HG03139 (cell line): ENCODE measurements around the gene NEGR1.

ENCODE experiments used
- ATAC-seq: cut with Tn5 transposase; IDR thresholded peaks from one replicate; pipeline ENCODE4 v1.9.1; 2021; ENCODE audit not compliant: unreplicated experiment

Gene NEGR1

DNA sequence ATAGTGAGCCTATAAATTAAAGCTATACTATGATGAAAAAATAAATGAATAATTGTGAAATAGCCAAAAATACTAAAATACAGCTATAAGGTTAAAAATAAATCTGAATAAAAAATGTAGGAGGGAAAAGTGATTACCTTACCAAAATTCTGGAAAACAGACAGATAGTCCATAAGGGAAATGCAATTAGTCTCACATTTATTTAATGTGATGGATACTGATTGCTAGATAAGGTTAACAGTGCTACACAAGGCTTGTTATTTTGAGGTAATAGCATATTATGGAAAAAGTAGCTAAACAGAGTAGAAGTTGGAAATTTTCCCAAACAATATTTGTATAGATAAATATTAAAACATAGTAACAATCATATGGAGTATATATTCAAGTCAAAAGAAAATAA lies 413.0 kb downstream of the NEGR1 start:
- ATAC-seq = no peak

DNA sequence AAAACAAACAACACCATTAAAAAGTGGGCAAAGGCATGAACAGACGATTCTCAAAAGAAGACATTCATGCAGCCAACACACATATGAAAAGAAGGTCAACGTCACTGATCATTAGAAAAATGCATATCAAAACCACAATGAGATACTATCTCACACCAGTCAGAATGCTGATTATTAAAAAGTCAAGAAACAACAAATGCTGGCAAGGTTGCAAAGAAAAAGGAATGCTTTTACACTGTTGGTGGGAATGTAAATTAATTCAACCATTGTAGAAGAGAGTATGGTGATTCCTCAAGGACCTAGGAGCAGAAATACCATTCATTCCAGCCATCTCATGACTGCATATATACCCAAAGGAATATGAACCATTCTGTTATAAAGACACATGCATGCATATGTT lies 419.6 kb downstream of the NEGR1 start:
- no peak for ATAC-seq

DNA sequence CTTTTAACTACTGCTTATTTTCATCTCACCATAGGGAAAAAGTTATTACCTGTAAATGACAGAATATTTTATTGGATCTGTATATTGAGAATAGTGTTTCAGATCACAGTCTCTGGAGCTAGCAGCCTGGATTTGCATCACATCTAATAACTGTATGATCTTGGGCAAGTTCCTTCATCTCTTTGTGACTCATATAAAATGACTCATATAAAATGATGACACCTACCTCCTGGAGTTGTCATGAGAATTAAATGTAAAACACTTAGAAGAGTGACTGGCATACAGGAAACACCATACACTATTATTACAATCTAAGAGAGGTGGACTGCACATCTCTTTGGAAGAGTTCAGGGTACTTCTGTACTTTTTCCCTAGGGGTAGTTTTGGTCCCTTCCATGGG lies 421.3 kb downstream of the NEGR1 start:
- ATAC-seq = no peak

DNA sequence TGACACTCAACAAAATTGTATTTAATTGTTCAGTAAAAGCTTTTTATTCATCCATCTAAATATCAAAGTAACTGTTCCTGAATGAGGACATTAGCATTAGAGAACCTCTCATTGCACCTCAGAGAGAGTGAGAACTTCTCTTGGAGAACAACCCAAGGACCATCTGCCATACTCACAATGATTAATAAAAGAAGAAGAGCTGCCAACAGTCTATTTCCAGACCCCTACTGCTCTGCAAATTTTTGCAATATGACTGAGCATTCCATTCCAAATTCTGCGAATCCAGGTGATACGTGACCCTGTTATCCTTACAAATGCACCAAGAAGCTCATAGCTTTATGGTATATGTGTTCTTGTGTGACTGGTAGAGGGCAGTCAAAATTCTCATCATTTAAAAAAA lies 422.5 kb downstream of the NEGR1 start:
- no peak for ATAC-seq

DNA sequence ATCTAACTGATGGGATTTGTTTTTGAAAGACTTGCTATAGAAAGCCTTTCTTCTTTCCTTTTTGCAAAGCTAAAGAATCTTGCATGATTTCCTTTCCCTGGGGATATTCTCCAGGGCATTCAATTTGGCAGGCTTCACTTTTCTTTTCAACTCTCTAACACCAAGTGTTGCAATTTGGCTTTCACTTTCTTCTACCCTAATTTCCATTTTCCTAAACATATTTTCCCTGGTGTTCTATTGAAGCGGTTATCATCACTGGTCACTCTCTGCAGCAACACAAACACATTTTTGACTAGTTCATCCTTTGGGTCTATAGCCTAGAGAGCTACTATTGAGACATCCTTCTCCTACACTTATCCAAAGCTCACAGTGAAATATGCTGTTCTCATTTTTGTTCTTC lies 424.5 kb downstream of the NEGR1 start:
- ATAC-seq = no peak

DNA sequence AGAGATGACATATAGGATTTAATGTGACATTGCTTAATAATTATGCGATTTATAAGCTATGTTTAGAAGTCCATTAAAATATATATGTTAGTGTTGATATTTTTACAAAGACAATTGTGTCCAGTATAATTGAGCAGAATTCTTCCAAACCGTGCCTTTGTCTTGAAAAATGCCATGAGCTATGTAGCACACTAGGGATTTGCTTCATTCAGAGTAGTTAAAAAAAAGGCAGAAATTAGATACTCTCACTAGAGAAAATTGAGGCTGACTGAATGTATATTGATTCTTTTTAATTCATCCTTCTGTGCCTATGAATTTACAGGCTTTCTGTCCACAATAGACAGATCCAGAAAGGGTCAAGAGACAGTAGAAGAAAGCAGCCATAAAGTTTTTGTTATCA lies 429.0 kb downstream of the NEGR1 start:
- no peak for ATAC-seq

DNA sequence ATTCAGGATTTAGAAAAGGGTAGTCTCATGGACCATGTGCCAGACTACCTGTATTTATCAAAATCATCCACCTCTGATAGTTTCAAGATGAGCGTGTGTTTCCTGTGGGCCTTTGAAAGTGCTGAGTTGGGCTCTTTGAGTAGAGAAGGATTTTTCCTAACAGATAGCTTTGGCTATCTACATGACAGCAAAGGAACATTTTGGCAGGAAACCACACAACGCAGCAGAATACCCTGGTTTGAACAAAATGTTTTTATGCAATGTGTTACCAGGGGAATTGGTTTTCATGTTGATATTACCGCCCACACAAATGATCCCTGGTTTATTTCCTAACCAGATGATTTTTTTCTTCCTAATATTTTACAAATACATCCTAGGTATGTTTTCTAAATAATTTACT lies 431.4 kb downstream of the NEGR1 start:
- no peak for ATAC-seq

DNA sequence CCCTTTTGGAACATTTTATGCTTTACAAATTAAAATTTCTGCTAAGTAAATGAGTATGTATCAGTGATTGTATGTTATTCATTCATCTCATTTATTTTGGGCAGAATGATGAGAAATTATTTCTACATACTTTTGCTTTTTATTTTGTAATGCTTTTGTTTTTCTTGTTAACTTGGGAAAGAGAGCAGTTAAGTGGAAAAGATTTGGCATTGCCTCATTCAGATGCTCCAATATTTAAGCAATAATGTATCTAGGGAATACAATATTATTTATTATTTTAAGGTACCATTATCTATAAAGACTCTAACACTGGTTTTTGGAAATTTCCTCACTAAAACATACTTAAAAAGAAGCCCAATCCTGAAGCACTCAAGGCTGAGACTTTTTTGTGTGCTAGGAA lies 431.8 kb downstream of the NEGR1 start:
- no peak for ATAC-seq

DNA sequence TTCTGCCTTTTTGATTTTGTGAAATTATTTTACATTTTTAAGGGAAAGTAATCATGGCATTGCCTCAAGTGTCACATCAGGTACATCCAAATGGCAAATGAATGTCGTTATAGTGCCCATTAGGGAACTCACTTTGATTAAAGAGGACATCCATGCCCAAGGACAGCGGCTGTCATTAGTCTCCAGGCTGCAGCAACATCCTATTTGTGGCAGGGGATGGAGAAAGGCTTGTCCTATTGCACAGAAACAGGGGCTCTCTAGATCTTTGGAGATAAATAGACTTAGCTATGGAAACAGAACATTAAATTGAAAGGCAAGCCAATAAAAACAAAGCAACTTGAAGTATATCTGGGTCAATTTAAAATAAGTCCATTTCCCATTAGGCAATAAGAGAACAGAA lies 439.3 kb downstream of the NEGR1 start:
- no peak for ATAC-seq

DNA sequence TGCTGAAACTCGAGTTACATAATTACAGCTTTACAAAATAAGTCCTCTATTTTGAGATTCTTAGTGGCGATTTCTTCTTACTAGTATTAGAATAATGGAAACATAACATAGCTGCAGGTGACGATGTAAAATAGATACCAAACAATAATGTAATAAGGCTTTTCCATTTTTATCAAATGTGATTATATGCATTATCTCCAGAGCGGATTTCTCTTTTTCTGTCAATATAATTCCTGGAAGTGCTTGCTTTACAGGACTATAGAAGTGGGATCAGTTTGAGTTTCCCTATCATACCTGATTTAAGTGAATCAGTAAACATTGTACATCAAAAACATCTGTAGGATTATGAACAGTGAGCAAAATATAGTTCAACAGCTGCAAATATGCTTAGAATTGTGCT lies 442.5 kb downstream of the NEGR1 start:
- no peak for ATAC-seq

DNA sequence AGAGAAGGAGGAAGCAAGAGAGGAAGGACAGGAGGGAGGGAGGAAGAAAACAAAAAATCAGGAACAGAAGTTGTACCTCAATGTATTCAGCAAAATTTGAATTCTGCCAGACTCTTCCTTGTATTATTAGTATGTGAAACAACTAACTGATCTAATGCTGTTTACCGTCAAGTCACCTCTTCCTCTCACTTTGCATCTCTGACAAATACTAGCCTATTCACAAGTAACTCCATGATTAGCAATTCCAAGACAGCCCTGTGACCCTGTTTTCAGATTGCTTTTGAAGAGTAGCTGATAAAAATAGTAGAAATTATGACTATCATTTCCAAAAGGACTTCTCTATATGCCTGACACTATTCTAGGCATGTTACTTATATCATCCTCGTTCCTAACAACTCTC lies 445.4 kb downstream of the NEGR1 start:
- ATAC-seq = no peak

DNA sequence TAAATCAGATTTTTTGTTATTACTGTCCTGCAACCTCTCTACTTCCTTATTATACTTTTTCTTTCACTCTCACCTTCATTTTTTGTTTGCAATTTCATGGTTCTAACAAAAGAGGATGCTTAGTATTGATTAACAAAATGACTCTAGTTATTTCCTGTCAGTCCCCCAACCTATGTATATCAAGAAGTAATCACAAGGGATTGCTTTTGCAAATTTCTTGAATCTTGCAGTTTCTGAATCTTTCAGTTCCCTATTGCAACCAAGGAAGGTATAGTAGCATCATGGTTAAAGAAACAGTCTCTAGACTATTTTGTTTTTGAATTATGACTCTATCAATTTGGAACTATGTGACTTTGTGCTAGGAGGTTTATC lies 446.9 kb downstream of the NEGR1 start:
- ATAC-seq = peak; percentile 85

DNA sequence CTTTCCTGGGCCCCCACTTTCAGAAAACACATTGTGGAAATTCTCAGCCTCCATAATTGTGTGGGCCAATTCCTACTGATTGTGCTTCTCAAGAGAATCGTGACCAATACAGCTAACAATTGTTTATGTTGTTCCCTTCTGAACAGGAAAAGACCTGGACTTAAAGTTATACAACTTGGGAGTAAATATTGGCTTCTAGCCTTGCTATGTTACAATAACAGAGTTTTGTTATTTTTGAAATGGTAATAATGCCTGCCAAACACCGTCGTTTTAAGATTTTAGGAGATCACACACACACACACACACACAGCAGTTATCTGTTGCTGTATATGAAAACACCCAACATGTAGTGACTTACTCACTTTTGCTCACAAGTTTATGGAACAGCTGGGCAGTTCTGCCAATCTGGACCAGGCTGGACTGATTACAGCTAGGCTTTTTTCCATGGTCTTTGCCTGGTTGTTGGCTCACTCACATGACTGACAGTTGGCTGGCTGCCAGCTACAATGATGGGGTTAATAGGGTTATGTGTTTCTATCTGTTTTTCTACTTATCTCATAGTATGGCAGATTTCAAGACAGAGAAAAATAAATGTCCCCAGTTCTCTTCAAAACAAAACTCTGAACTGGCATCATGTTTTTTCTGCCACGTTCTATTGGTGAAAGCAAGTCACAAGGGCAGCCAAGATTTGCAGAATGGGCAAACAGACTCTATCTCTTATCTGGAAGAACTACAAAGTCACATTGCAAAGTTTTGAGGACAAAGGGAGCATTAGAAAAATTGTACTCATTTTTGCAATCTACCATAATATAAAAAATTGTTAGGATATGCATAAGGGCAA lies 447.5 kb downstream of the NEGR1 start:
- ATAC-seq = no peak

DNA sequence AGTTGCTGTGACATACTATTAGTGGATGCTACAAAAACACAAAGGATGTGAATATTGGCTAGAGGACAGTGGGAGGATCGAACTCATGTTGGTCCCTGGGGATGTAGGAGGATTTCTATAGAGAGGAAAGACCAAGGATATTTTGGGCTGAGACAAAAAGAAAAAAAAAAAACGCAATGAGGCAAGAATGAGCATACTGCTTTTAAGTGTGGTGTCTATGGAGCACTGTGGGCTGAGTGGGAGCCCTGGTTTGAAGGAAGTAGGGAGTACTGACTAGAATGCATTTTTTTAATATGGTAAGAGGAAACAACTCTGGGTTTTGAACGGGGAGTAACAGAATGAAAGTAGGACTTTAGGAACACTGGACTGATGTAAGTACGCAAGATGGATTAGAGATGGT lies 450.7 kb downstream of the NEGR1 start:
- no peak for ATAC-seq

DNA sequence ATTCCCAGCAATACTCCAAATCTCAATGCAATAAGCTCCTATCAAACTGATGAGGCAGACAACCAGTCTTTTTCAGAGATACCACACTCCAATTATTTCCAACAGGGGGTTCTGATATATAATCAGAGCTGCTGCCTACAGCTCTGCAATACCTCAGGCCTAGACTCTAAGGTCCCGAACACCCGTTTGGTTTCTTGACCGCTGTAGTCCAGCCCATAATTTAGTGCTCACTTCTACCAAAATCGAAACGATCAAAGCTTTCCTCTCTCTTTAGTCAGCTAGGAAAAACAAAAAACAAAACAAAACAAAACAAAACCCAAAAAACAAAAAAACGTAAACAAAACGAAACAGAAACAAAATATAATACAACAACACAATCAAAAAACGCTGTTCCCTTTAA lies 453.0 kb downstream of the NEGR1 start:
- no peak for ATAC-seq

DNA sequence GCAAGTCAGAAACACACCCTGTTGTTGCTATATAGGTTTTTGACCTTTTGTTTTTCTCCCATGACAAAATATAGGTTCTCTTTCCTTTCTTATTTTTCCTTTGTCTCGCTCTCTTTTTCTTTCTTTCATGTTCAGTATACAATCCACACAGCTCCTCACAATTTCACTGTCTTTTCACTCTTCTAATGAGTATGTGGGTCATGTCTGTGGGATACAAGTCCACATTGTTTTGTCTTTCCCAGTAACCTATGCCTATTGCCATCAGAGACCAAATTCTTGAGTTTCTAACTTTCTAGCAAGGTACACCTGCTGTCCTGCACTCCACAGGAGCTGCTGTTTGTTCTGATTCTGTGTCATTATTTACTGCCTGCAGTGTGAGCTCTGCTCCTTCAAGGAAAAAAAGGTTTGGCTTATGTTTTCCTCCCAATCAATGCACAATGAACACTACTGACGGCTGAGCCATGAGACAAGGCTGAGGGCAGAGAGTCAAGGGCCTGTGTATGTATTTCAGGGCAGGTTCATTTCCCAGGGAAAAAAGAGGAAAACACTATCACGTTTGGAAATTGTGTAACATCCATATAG lies 453.8 kb downstream of the NEGR1 start:
- ATAC-seq = no peak

DNA sequence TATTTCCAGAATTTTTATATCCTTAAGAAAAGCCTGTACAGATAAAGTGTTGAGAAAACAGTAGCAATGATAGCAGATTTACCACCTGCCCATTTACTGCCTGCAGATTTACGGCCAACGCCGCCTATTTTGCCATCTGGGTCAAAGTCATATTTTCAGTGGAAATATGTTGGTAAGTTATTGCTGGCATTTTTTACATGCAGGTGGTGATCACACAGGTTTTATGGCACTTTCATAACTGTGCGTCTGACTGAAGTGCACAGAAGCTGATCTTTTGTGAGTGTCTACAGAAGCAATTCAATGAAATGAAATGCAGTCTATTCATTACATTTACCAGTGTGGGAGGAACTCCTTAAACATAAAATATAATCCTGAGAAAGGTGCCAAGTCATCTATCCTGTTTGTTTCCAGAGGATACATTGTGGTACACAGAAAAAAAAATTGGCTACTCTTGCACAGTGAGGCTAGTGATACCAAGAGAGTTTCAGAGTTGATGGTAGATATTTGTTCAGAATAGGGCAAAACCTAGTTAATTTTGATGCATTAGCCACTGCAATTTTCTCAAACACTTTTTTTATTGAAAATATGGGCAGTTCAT lies 458.5 kb downstream of the NEGR1 start:
- ATAC-seq = no peak

DNA sequence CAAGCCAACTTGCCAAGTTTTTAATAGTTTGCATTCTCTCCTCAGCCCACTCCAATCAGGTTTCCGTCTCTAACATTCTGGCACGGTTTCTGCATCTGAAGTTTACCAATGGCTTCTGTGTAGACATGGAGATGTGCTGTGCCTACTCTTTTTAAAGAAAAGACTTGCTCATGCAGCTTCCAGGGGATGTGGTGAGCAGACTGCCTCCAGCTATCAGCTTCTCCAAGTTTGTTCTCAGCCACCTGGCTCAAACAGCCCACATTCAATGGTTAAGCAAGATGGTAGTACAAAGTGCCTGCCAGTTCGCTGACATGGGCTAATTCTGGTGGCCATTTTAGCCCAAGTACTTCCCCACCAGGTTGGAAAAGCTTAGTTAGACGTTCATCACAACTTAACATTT lies 465.3 kb downstream of the NEGR1 start:
- ATAC-seq = no peak

DNA sequence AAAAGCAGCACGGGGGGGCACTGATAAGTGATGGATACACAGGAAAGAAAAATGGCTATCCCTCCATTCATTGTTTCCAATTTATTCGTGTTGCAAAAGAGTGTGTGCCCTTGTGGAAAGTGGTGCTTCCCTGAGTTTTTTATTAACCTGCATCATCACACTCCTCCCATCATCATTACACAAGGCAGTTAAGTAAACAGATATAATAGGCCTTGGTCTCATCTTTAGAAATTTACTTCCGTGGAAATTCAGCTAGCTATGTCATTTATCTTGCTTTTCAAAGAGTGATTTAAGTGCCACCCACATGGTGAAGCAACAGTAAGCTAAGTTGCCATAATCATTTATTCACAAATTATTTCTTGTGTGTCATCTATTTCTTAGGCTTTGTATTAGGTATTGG lies 473.3 kb downstream of the NEGR1 start:
- ATAC-seq = no peak

DNA sequence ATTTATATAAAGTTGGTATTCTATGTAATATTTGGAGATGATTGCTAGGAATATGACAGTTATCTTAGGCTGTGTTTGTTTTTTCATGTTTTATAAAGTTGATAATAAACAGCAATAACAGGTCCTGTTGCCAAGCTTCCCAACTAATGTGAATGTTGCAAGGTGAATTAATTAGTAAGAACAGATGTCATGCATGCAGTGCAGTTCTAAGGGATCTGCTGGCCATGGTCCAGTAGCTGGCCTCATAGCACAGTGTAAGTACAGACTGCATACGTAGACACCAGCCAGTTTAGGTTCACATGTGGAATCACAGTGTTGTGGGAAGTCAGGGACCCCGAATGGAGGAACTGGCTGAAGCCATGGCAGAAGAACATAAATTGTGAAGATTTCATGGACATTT lies 478.2 kb downstream of the NEGR1 start:
- ATAC-seq = no peak

DNA sequence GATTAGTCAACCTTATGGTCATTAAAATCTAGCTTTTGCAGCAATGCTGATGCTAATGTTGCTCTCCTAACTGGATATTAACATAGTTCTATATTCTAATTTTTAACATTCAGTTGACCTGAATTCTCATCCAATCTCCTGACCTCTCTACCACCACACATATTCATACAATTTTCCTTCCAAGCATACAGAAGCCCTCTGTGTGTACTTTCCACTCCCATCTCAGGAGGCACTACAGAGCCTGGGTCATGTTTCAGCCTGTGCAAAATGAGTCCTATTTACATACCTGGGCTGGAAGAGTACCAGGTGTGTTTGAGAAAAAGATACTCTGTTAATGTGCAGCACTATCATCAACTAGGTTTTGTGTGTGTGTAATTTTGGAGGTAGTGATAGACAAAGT lies 486.3 kb downstream of the NEGR1 start:
- no peak for ATAC-seq

DNA sequence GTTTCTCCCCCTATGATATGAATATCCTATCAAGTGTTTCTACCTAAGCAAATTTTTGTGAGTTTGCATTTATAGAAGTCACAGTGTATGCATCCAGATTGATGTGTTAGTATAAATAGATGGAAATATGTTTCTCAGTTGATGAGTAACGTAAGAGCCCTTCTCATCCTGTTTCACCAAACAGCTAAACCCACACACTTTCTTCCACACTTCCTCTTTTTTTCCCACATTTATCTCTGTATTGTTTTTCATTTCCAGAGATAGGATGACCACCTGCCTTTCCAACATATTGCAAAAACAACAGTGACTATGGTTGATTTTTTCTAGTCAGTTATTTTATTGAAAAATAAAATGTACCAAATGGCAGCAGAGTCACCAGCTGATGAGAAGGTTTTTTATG lies 490.1 kb downstream of the NEGR1 start:
- no peak for ATAC-seq

DNA sequence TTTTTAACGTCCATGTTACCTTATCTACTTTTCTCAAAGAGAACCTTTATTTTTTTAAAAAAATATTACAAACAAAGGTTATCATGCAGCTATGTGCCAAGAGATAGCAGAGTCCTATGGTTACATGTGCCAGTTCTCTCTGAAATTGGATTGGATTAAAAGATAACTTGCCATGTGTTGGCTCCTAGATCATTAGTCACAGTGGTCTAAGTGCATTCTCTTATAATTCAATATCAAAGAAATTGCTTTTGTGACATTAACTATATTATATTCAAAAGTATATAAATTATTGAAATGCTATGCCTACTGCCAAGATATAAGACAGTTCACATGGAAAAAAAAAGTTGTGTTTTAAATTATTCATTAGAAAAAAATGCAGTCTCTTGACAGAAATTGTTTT lies 494.2 kb downstream of the NEGR1 start:
- no peak for ATAC-seq
